ENCODE data around the gene ZBTB40. TPM values are rescaled to one million over a fixed set of nuclear protein-coding genes. Genes with fewer than 3 reads are reported as not detected.

The ZBTB40 gene
- total and polyA plus RNA-seq, 4 experiments from 2014 or later = 0.81 to 50.6 (median 26.5) TPM

GRCh38 chr1:22545141-22545540, 93.5 kb downstream of the ZBTB40 start:
- Mint-ChIP-seq H3K27ac (no peak overlapping the region), H3K9me3 (no peaks in the 10 kb centered on the region), H3K4me1 (no peaks in the 10 kb centered on the region), H3K36me3 (no peaks in the 10 kb centered on the region), H3K4me3 (no peak overlapping the region), H3K27me3 (peaks cover 20 to 23% of the 10 kb centered on the region in 2 donors)
- CTCF ChIA-PET (ENCODE audit: partially characterized antibody) = no interaction called here
- no peak for DNase-seq
- no peak overlapping the region for H3K27ac ChIP-seq (ENCODE audit: low read depth, low read length)
- intact Hi-C loops (cut with micrococcal nuclease) = no loop called here
- no peaks in the 10 kb centered on the region for H3K4me1 ChIP-seq (ENCODE audit: insufficient read depth, low read length)
- H3K9me3 ChIP-seq (ENCODE audit: control insufficient read depth in 1 of 2, low read length in 2 of 2) = no peaks in the 10 kb centered on the region
- POLR2A ChIA-PET (ENCODE audit: partially characterized antibody) = interaction anchor here (0.7 kb wide), 1 partner anchor 870 kb away, joined by 3 read pairs; no protein-coding TSS in a partner anchor
- H3K36me3 ChIP-seq (ENCODE audit: insufficient read depth, low read length) = no peaks in the 10 kb centered on the region
- H3K4me3 ChIP-seq (ENCODE audit: low read length in 2 of 2) = no peak overlapping the region
- H3K27me3 ChIP-seq (ENCODE audit: insufficient read depth, low read length) = no peaks in the 10 kb centered on the region

- no peaks in the 10 kb centered on the region for H3K9me3 Mint-ChIP-seq
- DNase-seq = no peak
- H3K27me3 Mint-ChIP-seq = peaks cover 24 to 27% of the 10 kb centered on the region in 2 donors
- Histone ChIP-seq H3K9me3 (ENCODE audit: control insufficient read depth in 1 of 2, low read length in 2 of 2) (no peaks in the 10 kb centered on the region), H3K4me1 (ENCODE audit: insufficient read depth, low read length) (no peaks in the 10 kb centered on the region), H3K36me3 (ENCODE audit: insufficient read depth, low read length) (no peaks in the 10 kb centered on the region), H3K27ac (ENCODE audit: low read depth, low read length) (no peak overlapping the region), H3K4me3 (ENCODE audit: low read length in 2 of 2) (no peak overlapping the region), H3K27me3 (ENCODE audit: insufficient read depth, low read length) (no peaks in the 10 kb centered on the region)
- H3K36me3 Mint-ChIP-seq = no peaks in the 10 kb centered on the region
- intact Hi-C loops (cut with micrococcal nuclease) = no loop called here
- ChIA-PET CTCF (ENCODE audit: partially characterized antibody) (no interaction called here), POLR2A (ENCODE audit: partially characterized antibody) (no interaction called here)
- H3K4me1 Mint-ChIP-seq = no peaks in the 10 kb centered on the region
- H3K4me3 Mint-ChIP-seq = no peak overlapping the region
- H3K27ac Mint-ChIP-seq = peak overlapping the region in 1 of 7 donors; percentile 41
Observed at GRCh38 chr1:22547186-22547817, 95.7 kb downstream of the ZBTB40 start.

- POLR2A ChIA-PET (ENCODE audit: partially characterized antibody) = no interaction called here
- H3K4me3 ChIP-seq (ENCODE audit: low read length in 2 of 2) = no peak overlapping the region
- no peaks in the 10 kb centered on the region for H3K9me3 ChIP-seq (ENCODE audit: control insufficient read depth in 1 of 2, low read length in 2 of 2)
- no peaks in the 10 kb centered on the region for H3K27me3 ChIP-seq (ENCODE audit: insufficient read depth, low read length)
- H3K27ac ChIP-seq (ENCODE audit: low read depth, low read length) = no peak overlapping the region
- Mint-ChIP-seq H3K4me3 (no peak overlapping the region), H3K4me1 (no peaks in the 10 kb centered on the region), H3K36me3 (no peaks in the 10 kb centered on the region), H3K27me3 (peaks cover 30 to 33% of the 10 kb centered on the region in 2 donors), H3K27ac (no peak overlapping the region), H3K9me3 (no peaks in the 10 kb centered on the region)
- intact Hi-C loops (cut with micrococcal nuclease) = no loop called here
- no peak for DNase-seq
- H3K4me1 ChIP-seq (ENCODE audit: insufficient read depth, low read length) = no peaks in the 10 kb centered on the region
- CTCF ChIA-PET (ENCODE audit: partially characterized antibody) = no interaction called here
- H3K36me3 ChIP-seq (ENCODE audit: insufficient read depth, low read length) = no peaks in the 10 kb centered on the region
Observed at GRCh38 chr1:22547818-22548462, 96.3 kb downstream of the ZBTB40 start.

GRCh38 chr1:22550021-22550420, 98.4 kb downstream of the ZBTB40 start:
- Mint-ChIP-seq H3K27me3 (peaks cover 34 to 43% of the 10 kb centered on the region in 2 donors), H3K36me3 (no peaks in the 10 kb centered on the region), H3K9me3 (no peaks in the 10 kb centered on the region), H3K27ac (no peak overlapping the region), H3K4me1 (peaks cover 0 to 1% (median 0%) of the 10 kb centered on the region in 4 donors), H3K4me3 (no peak overlapping the region)
- no peak for DNase-seq
- Histone ChIP-seq H3K4me1 (ENCODE audit: insufficient read depth, low read length) (no peaks in the 10 kb centered on the region), H3K36me3 (ENCODE audit: insufficient read depth, low read length) (no peaks in the 10 kb centered on the region), H3K9me3 (ENCODE audit: control insufficient read depth in 1 of 2, low read length in 2 of 2) (no peaks in the 10 kb centered on the region), H3K4me3 (ENCODE audit: low read length in 2 of 2) (no peak overlapping the region), H3K27me3 (ENCODE audit: insufficient read depth, low read length) (no peaks in the 10 kb centered on the region), H3K27ac (ENCODE audit: low read depth, low read length) (no peak overlapping the region)
- POLR2A ChIA-PET (ENCODE audit: partially characterized antibody) = no interaction called here
- intact Hi-C loops (cut with micrococcal nuclease) = no loop called here
- CTCF ChIA-PET (ENCODE audit: partially characterized antibody) = no interaction called here

GRCh38 chr1:22551591-22551990, 99.9 kb downstream of the ZBTB40 start:
- Histone ChIP-seq H3K27ac (ENCODE audit: low read depth, low read length) (no peak overlapping the region), H3K4me3 (ENCODE audit: low read length in 2 of 2) (no peak overlapping the region), H3K27me3 (ENCODE audit: insufficient read depth, low read length) (no peaks in the 10 kb centered on the region), H3K36me3 (ENCODE audit: insufficient read depth, low read length) (no peaks in the 10 kb centered on the region), H3K4me1 (ENCODE audit: insufficient read depth, low read length) (no peaks in the 10 kb centered on the region), H3K9me3 (ENCODE audit: control insufficient read depth in 1 of 2, low read length in 2 of 2) (no peaks in the 10 kb centered on the region)
- CTCF ChIA-PET (ENCODE audit: partially characterized antibody) = no interaction called here
- no peak for DNase-seq
- Mint-ChIP-seq H3K27ac (no peak overlapping the region), H3K27me3 (peaks cover 45 to 51% of the 10 kb centered on the region in 2 donors), H3K4me1 (peaks cover 0 to 4% (median under 1%) of the 10 kb centered on the region in 4 donors), H3K4me3 (no peak overlapping the region), H3K36me3 (no peaks in the 10 kb centered on the region), H3K9me3 (no peaks in the 10 kb centered on the region)
- intact Hi-C loops (cut with micrococcal nuclease) = no loop called here
- POLR2A ChIA-PET (ENCODE audit: partially characterized antibody) = no interaction called here

GRCh38 chr1:22552021-22552420, 100.4 kb downstream of the ZBTB40 start:
- H3K27me3 Mint-ChIP-seq = peaks cover 45 to 52% of the 10 kb centered on the region in 2 donors
- Histone ChIP-seq H3K27ac (ENCODE audit: low read depth, low read length) (no peak overlapping the region), H3K4me1 (ENCODE audit: insufficient read depth, low read length) (no peaks in the 10 kb centered on the region), H3K36me3 (ENCODE audit: insufficient read depth, low read length) (no peaks in the 10 kb centered on the region), H3K4me3 (ENCODE audit: low read length in 2 of 2) (no peak overlapping the region), H3K27me3 (ENCODE audit: insufficient read depth, low read length) (no peaks in the 10 kb centered on the region), H3K9me3 (ENCODE audit: control insufficient read depth in 1 of 2, low read length in 2 of 2) (no peaks in the 10 kb centered on the region)
- POLR2A ChIA-PET (ENCODE audit: partially characterized antibody) = no interaction called here
- no peak overlapping the region for H3K4me3 Mint-ChIP-seq
- no peak overlapping the region for H3K27ac Mint-ChIP-seq
- DNase-seq = no peak
- intact Hi-C loops (cut with micrococcal nuclease) = no loop called here
- CTCF ChIA-PET (ENCODE audit: partially characterized antibody) = no interaction called here
- H3K4me1 Mint-ChIP-seq = peaks cover 0 to 4% (median under 1%) of the 10 kb centered on the region in 4 donors
- H3K9me3 Mint-ChIP-seq = no peaks in the 10 kb centered on the region
- no peaks in the 10 kb centered on the region for H3K36me3 Mint-ChIP-seq

GRCh38 chr1:22553104-22553880, 101.6 kb downstream of the ZBTB40 start:
- Histone ChIP-seq H3K27me3 (ENCODE audit: insufficient read depth, low read length) (no peaks in the 10 kb centered on the region), H3K27ac (ENCODE audit: low read depth, low read length) (no peak overlapping the region), H3K4me3 (ENCODE audit: low read length in 2 of 2) (no peak overlapping the region), H3K9me3 (ENCODE audit: control insufficient read depth in 1 of 2, low read length in 2 of 2) (no peaks in the 10 kb centered on the region), H3K4me1 (ENCODE audit: insufficient read depth, low read length) (no peaks in the 10 kb centered on the region), H3K36me3 (ENCODE audit: insufficient read depth, low read length) (no peaks in the 10 kb centered on the region)
- Mint-ChIP-seq H3K4me3 (no peak overlapping the region), H3K36me3 (no peaks in the 10 kb centered on the region), H3K27ac (no peak overlapping the region), H3K9me3 (no peaks in the 10 kb centered on the region), H3K27me3 (peaks cover 43 to 51% of the 10 kb centered on the region in 2 donors), H3K4me1 (peaks cover 0 to 4% (median under 1%) of the 10 kb centered on the region in 4 donors)
- ChIA-PET POLR2A (ENCODE audit: partially characterized antibody) (no interaction called here), CTCF (ENCODE audit: partially characterized antibody) (no interaction called here)
- intact Hi-C loops (cut with micrococcal nuclease) = no loop called here
- no peak for DNase-seq

Measured in CD4-positive, alpha-beta memory T cell (primary cell).